RKO (cell line): Measurements from ENCODE around the gene IQCK.
A peak's percentile ranks its signal among the peaks of the same experiment; 100 is the strongest.

Source experiments
- DNase-seq: peaks from one replicate; pipeline ENCODE4 v3.0.0-alpha.2; 2016; ENCODE audit warnings: low spot score

IQCK gene

GRCh38 chr16:19837984-19838707, 120.1 kb downstream of the IQCK start:
- DNase-seq: no peak

DNA sequence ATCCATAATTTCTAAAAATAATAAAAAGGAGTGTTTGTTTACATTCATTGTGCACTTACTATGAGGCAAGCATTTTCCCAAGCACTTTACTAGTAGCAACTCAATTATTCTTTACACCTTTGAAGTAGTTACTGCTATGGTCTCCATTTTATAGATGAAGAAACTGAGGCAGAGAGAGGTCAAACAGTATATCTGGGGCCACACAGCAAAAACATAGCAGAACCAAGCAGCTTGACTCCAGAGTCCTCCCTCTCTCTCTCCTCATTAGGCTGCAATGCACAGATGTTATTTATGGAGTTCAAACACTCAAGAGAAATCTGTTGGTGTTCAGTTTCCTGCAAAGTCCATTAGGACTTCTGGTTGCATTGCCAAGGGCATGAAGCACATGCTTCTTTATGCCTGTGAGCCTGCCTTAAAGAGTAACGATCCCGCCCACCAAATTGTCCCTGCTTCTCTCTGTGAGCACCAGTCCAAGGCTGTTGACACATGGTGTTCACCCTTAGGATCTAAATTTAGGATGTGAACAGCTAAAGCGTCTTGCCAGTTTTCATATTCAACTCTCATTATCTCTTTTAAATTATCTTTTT, 122.5 kb downstream of the IQCK start:
- no peak for DNase-seq

GRCh38 chr16:19841184-19841583, 123.1 kb downstream of the IQCK start:
- no peak for DNase-seq

- DNase-seq: no peak
Observed at GRCh38 chr16:19842426-19843157, 124.5 kb downstream of the IQCK start.

GRCh38 chr16:19843371-19843770, 125.3 kb downstream of the IQCK start:
- no peak for DNase-seq

DNA sequence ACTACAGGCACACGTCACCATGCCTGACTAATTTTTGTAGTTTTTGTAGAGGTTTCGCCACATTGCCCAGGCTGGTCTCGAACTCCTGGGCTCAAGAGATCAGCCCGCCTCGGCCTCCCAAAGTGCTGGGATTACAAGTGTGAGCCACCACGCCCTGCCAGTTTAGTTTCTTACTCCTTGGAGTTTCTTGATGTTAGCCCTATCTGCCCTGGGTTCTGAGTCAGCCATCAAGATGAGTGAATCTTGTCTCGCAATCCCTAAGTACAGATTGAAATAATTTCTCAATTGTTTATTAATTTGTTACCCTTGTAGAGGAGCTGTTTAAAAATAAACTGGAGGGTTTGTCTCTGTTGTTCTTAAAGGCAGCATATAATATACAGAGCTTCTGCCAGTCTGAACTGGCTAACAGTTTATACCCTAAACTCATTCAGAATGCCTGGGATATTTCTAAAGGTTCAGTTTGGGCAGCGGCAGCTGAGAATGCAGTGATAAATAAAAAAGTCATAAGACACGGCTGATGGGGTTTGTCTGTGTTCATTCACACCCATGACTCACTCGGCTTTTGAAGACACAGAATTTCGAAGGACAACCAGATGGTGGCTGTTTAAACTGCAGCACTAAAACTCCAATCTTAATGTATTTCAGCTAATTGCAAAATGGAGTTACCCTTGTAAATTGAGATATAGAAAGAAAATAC, 127.0 kb downstream of the IQCK start:
- peak; percentile 16 for DNase-seq

- no peak for DNase-seq
Observed at GRCh38 chr16:19846436-19846835, 128.4 kb downstream of the IQCK start.

- no peak for DNase-seq
Observed at GRCh38 chr16:19848756-19849155, 130.7 kb downstream of the IQCK start.

DNA sequence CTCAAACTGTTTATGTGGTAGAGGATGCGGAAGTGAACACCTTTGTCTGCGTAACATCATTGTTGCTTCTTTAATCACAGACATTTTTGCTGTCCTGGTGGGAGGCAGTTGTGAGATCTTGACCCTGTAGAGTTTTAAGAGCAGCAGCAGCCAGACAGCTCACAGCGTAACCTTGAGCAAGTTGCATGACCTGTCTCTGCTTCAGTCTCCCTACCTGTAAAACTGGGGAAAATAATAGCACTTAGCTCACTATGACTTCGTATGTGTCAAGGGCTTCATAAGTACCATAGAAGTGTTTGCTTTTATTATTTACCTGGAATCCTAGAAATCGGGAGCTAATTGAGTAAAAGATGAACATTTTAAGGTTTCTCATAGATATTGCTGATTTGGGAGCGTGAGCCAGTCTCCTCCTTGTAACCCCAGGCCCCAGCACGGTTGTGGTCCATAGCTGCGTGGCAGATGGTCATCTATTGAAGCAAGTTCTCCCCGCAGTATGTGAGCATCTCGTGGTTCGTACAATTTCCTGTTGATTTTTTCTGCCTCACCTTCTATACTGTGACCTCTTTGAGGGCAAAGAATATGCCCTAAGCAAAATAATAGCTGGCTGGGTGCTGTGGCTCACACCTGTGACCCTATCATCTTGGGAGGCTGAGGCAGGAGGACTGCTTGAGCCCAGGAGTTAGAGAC, 132.2 kb downstream of the IQCK start:
- no peak for DNase-seq

DNA sequence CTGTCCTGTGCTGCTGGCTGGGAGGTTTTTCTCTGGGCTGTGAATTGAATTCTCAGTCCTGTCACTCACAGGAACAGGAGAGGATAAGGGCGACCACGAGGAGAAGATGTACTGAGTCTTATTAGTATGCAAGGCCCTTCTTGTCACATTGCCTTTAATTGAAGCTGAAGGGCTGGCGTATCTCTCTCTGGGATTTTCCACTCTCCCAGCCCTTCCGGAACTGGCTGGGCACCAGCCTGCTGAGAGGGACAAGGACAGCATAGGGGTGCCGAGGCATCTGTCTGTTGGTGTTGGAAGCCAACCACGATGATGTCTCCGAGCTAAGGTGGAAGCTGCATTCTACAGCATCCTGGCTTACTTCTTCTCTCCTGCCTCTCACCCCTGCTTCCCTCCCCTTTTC, 133.4 kb downstream of the IQCK start:
- no peak for DNase-seq

DNA sequence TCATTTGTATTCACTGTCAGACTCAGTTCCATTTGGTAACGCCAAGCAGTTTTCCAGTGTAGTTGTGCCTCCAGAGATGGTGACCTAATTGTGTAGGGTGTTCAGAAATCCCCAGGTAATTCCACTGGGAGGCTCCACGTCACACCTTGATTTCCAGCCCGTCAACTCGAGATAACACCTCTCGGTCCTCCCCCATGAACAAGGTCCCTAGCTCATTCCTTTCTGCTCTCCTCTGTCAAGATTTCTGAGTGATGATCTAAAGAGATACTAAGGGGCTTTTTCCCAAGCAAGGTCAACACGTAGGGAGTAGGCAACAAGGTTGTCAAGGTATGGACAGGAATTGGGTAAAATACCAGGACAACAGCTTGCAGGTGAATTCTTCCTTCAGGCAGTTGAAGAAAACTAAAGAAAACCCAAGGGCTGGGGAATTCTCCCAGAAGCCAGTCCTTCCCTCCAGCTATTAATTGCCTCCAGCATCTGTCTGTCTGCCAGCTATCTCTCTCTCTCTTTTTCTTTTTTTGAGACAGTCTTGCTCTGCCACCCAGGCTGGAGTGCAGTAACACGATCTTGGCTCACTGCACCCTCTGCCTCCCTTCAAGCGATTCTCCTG, 135.2 kb downstream of the IQCK start:
- no peak for DNase-seq

- DNase-seq: no peak
Observed at GRCh38 chr16:19853742-19854542, 135.9 kb downstream of the IQCK start.

- DNase-seq: no peak
Observed at GRCh38 chr16:19854543-19854876, 136.4 kb downstream of the IQCK start.

GRCh38 chr16:19856120-19856519, 138.0 kb downstream of the IQCK start:
- no peak for DNase-seq

DNA sequence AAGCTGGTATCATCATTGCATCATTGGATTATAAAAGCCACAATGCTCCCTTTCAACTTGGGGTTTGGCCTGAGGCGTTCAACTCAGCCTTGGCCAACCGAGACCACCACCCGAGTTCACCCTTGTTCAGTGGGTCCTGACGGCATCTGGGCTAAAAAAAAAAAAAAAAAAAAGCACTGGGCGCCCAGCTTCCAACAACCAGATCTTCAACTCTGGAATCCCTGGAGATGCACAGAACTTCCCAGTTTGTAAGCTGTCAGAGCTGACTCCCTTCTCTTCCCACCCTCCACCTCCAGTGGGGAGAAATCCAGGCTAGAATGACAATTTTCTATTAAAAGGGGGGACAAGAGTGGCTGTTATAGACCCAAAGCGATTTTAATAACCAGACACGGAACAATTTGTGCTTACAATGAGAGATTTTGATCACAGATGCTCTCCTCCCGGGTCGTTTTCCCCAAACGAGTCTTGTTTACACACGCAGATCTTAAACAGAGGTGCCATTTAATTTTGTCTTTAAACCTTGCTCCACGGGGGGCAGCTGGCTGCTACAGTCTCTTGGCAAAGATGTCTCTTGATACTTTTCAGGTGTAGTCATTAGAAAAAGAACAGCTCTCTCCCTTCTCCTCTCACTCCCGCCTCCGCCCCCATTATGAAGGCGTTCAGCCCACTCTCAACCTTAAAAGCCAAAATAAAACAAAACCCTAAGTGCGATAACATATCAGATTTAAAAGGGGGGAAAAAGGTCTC, 139.7 kb downstream of the IQCK start:
- DNase-seq: no peak

DNA sequence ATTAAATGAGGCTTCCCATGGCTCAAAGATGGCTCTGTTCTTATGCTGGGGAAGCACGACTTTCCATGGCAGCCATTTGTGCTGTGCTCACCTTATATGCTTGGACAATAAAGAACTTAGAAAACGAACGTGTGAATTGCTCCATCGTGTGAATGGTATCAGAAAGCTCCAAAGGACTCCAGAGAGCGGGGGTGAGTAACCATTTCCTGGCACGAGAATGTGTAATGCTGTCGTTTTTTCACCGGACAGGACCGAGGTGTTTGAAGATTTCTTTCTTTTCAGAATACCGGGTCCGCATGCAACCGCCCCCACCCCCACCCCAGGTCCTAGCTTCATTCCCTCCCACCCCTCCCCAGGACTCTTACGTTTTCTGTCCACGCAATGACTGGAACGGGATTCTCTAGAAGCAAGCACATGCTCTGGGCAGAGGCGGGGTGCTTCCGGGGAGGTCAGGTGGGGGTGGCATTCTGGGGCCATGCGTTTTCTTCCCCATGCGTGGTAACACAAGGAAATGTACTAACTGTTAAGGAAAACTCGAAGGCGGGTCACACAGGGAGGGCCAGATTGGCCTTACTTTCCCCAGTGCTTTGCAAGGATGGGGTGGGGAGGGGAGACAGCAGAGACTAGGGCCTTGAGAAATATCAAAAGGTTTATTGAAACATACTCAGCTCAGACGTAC, 140.4 kb downstream of the IQCK start:
- no peak for DNase-seq

- no peak for DNase-seq
Observed at GRCh38 chr16:19859166-19859565, 141.1 kb downstream of the IQCK start.

DNA sequence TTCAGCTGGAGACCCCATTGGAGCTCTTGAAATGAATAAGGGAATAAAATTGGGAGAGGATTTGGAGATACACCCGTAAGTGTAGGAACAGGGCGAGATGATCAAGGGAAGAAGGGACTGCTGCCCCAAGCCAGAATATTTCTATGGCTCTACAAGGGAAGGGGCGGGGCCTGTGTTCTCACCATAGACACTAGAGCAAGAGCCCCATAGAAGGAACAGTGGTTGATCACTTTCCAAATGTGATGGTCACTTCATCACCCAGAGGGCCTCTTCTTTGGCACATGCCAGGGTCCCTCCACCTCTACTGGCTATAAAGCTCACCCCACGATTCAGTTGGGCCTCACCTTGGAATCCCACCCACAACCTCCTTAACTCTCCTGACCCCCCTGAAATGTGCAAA, 141.5 kb downstream of the IQCK start:
- DNase-seq: no peak

DNA sequence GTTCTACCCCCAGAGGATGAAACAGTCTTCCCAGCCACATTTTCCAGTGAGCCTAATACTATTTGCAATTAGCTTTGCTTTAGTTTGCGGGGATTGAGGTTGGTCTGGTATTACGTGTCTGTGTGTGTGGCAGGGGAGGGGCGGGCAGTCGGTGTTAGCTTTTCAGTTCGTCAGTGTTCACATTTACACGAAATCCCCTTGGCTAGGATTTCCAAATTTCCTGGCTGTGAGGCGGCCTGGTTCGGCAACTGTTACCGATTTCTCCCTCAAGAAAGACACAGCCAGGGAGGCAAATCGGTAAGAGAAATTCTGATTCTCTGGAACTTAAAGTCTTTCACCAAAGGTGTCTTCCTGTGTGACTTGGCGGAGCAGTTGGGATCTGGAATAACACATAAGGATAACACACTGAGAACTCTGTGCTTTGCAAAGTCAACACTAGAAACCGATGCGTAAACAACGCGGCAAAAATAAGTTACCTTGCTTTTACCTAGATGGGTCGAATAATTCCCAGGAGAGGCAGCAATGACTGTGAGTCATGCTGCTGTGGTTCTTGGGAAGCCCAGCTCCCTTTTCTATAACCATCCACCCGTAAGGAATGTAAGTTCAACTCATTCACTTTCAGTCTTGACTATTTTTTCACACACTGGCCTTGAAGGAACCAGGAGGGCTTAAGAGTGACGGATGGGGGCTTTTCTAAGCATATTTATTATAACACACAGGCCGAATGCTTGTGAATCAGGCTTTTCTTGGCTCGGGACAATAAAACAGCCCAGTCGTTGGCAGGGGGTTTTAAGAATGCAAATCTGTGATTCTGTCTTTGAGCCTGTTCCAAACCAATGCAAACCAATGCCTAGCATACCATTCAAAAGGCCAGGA, 142.3 kb downstream of the IQCK start:
- no peak for DNase-seq
